Lower leg skin (tissue), 3 donors: ENCODE measurements around the gene HDAC4.

Source experiments
- CTCF ChIP-seq, 3 donors: fragments of 450-650 bp; IDR thresholded peaks; one replicate each; pipeline ENCODE4 v1.5.1; 2016; ENCODE audit warnings: antibody characterized with exemption in 3 of 3, mild to moderate bottlenecking in 3 of 3, moderate library complexity in 2 of 3
- POLR2A ChIP-seq, 2 donors: fragments of 450-650 bp; IDR thresholded peaks; one replicate each; pipeline ENCODE4 v1.6.1; 2016 to 2017; ENCODE audit warnings: antibody characterized with exemption in 2 of 2, mild to moderate bottlenecking in 1 of 2, moderate library complexity in 1 of 2

DNA sequence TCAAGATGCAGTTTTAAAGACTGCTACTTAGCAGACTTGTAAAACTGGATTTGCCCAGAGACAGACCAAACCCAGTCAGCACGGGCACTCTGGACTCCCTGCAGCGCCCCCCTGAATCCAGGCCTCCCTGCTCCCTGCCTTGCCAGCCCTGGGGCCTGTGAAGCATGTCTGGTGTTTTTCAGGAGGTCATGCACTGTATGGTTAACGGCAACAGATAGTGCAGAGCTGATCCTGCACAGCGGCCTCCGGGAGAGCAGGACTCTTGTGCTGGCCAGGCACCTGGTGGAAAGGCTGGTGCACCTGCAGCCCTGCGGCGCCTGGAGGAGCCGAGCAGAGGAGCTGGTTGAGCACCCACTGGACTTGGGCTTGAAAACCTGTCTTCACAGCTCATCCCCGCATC, 30.4 kb downstream of the HDAC4 start:
- TF ChIP-seq CTCF (IDR thresholded peaks at IDR 0.05): no peak
- TF ChIP-seq POLR2A (IDR thresholded peaks at IDR 0.05): no peak
